Trophoblast cell (in vitro differentiated cells and primary cell): ENCODE results near the gene PPIL1.
A peak's percentile ranks its signal among the peaks of the same experiment; 100 is the strongest.

Source experiments
- DNase-seq, 2 donors: peaks; one replicate each; pipeline ENCODE4 v3.0.0-alpha.2; 2016
- H2AFZ ChIP-seq: 2 replicates; pipeline ENCODE4 v1.6.1; 2013; ENCODE audit warnings: low read length, moderate library complexity, mild to moderate bottlenecking; ENCODE audit not compliant: insufficient read depth, poor library complexity
- H2AK5ac ChIP-seq: 2 replicates; pipeline ENCODE4 v1.6.1; 2013; ENCODE audit warnings: mild to moderate bottlenecking, low read length
- H2BK120ac ChIP-seq: 2 replicates; pipeline ENCODE4 v1.6.1; 2013; ENCODE audit warnings: low read length, mild to moderate bottlenecking, moderate library complexity; ENCODE audit not compliant: insufficient read depth, poor library complexity
- H2BK12ac ChIP-seq: 2 replicates; pipeline ENCODE4 v1.6.1; 2013; ENCODE audit warnings: mild to moderate bottlenecking, low read length, moderate library complexity
- H2BK5ac ChIP-seq: 2 replicates; pipeline ENCODE4 v1.6.1; 2013; ENCODE audit warnings: low read length, low read depth, moderate library complexity, mild to moderate bottlenecking; ENCODE audit not compliant: poor library complexity
- H3K14ac ChIP-seq: 2 replicates; pipeline ENCODE4 v1.6.1; 2013; ENCODE audit warnings: mild to moderate bottlenecking, low read length
- H3K18ac ChIP-seq: 2 replicates; pipeline ENCODE4 v1.6.1; 2013; ENCODE audit warnings: mild to moderate bottlenecking, low read length
- H3K23ac ChIP-seq: 2 replicates; pipeline ENCODE4 v1.6.1; 2013; ENCODE audit warnings: low read length
- H3K27ac ChIP-seq: 2 replicates; pipeline ENCODE4 v1.5.1; 2013; ENCODE audit warnings: low read depth, mild to moderate bottlenecking, inconsistent platforms, low read length, moderate library complexity
- H3K27me3 ChIP-seq: 2 replicates; pipeline ENCODE4 v1.6.1; 2013; ENCODE audit warnings: inconsistent platforms, mild to moderate bottlenecking, low read length, moderate library complexity; ENCODE audit not compliant: insufficient read depth
- H3K36me3 ChIP-seq, 2 experiments: 1 replicate in 1 of 2; 2 replicates in 1 of 2; pipeline ENCODE4 v1.6.1; 2013; ENCODE audit warnings: low read length in 2 of 2, mild to moderate bottlenecking in 2 of 2, moderate library complexity in 1 of 2; ENCODE audit not compliant: insufficient read depth in 2 of 2, control insufficient read depth in 1 of 2
- H3K4ac ChIP-seq: 2 replicates; pipeline ENCODE4 v1.6.1; 2013; ENCODE audit warnings: low read depth, mild to moderate bottlenecking, low read length, moderate library complexity
- H3K4me1 ChIP-seq, 2 experiments: 1 replicate in 1 of 2; 2 replicates in 1 of 2; pipeline ENCODE4 v1.6.1; 2013; ENCODE audit warnings: low read length in 2 of 2, mild to moderate bottlenecking in 2 of 2, moderate library complexity in 1 of 2; ENCODE audit not compliant: insufficient read depth in 2 of 2, control insufficient read depth in 1 of 2
- H3K4me2 ChIP-seq: 2 replicates; pipeline ENCODE4 v1.6.1; 2013; ENCODE audit warnings: inconsistent platforms, mild to moderate bottlenecking, low read length, moderate library complexity
- H3K4me3 ChIP-seq: 2 replicates; pipeline ENCODE4 v1.5.1; 2013; ENCODE audit warnings: mild to moderate bottlenecking, low read depth, low read length, inconsistent platforms
- H3K79me1 ChIP-seq: one replicate; pipeline ENCODE4 v1.6.1; 2013; ENCODE audit warnings: low read length
- H3K79me2 ChIP-seq: 2 replicates; pipeline ENCODE4 v1.6.1; 2013; ENCODE audit warnings: low read length, mild to moderate bottlenecking; ENCODE audit not compliant: control insufficient read depth, insufficient read depth, poor library complexity
- H3K9ac ChIP-seq: 2 replicates; pipeline ENCODE4 v1.6.1; 2013; ENCODE audit warnings: mild to moderate bottlenecking, low read length
- H3K9me3 ChIP-seq: 2 replicates; pipeline ENCODE4 v1.6.1; 2013; ENCODE audit warnings: low read depth, mild to moderate bottlenecking, control low read depth, inconsistent platforms, low read length; ENCODE audit not compliant: insufficient read depth
- H4K12ac ChIP-seq: 2 replicates; pipeline ENCODE4 v1.6.1; 2013; ENCODE audit warnings: low read depth, mild to moderate bottlenecking, low read length, moderate library complexity
- H4K8ac ChIP-seq: 2 replicates; pipeline ENCODE4 v1.6.1; 2013; ENCODE audit warnings: low read depth, mild to moderate bottlenecking, low read length, moderate library complexity
- H4K91ac ChIP-seq: one replicate; pipeline ENCODE4 v1.6.1; 2013; ENCODE audit warnings: low read depth, mild to moderate bottlenecking, low read length, moderate library complexity
- WGBS: extraction: QIAGEN DNeasy Blood & Tissue Kit; methylation state at CpG from one replicate; pipeline ENCODE4 v1.1.7; 2013; ENCODE audit warnings: missing lambda C conversion rate; ENCODE audit not compliant: insufficient read length, insufficient coverage; ENCODE audit errors: extremely low coverage; 5-methylcytosine and 5-hydroxymethylcytosine counted together

Gene PPIL1

DNA sequence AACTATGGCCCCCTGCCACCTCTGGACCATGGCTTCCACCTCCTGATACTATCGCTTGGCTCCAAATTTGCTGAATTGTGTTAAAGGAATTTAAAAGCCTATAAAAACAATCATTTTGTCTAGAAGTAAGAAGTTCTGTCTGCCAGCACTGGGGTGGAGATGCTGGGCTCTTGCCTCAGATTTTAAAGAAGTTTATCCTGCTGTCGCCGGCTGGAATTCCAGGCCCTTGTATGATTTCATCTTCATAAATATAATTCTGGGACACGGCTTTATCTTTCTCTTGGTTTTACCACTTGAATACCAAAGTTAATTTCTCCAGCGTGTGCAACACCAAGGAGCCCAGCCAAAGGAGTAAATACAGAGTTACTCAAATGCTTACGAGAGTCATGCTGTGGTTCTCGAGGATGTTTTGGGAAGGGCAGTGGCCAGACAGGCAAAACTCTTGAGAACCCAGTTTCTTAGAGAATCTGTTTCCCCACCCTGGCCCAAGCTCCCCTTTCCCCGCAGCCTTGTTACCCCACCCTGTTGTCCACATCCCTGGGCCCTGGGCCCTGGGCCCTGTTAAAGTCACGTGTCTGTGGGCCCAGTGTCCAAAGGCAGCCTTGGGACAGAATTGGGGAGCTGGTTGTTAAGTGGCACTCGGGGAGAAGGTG is 43.1 kb upstream of the PPIL1 start:
- Histone ChIP-seq H4K91ac (no peak overlapping the region), H3K4ac (no peak overlapping the region), H3K36me3 (peaks cover 11 to 26% of the 10 kb centered on the region in 2 experiments), H2AFZ (no peak overlapping the region), H3K4me1 (peaks cover 0 to 2% of the 10 kb centered on the region in 2 experiments), H4K12ac (no peak overlapping the region), H3K4me3 (no peak overlapping the region), H3K27me3 (no peaks in the 10 kb centered on the region), H2BK120ac (no peak overlapping the region), H2AK5ac (no peak overlapping the region), H2BK12ac (no peak overlapping the region), H4K8ac (no peak overlapping the region), H3K14ac (no peak overlapping the region), H3K27ac (no peak overlapping the region), H3K79me1 (no peaks in the 10 kb centered on the region), H2BK5ac (no peak overlapping the region), H3K79me2 (no peaks in the 10 kb centered on the region), H3K9me3 (no peaks in the 10 kb centered on the region), H3K23ac (no peak overlapping the region), H3K18ac (no peak overlapping the region), H3K9ac (no peak overlapping the region), H3K4me2 (no peak overlapping the region)
- no peak for DNase-seq
- WGBS: no CpG with 5 or more reads among the region's 10 CpGs

DNA sequence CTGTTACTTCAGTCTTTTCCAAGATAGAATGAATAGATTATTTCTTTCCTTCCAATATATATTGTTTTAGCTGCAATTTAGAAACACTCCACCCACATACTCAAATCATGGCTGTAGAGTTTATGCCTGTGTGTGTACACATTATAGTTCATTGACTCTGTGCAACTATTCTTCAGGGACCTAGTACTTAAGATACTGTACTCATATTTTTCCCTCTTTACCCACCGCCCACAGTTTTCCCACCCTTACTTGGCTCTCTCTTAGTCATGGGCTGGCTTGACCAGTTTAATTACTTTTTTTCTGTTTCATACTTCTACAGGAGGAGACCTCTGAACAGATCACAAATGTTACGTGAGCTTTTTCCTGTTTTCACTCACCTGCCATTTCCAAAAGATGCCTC is 41.5 kb upstream of the PPIL1 start:
- no peak overlapping the region for H2BK5ac ChIP-seq
- DNase-seq: no peak
- no peak overlapping the region for H3K18ac ChIP-seq
- no peak overlapping the region for H3K9ac ChIP-seq
- no peak overlapping the region for H3K4me2 ChIP-seq
- H3K27ac ChIP-seq: no peak overlapping the region
- no peak overlapping the region for H2BK12ac ChIP-seq
- no peaks in the 10 kb centered on the region for H3K79me2 ChIP-seq
- H3K4me3 ChIP-seq: no peak overlapping the region
- no peak overlapping the region for H3K23ac ChIP-seq
- no peak overlapping the region for H2AFZ ChIP-seq
- peaks cover 0 to 2% of the 10 kb centered on the region in 2 experiments for H3K4me1 ChIP-seq
- no peak overlapping the region for H4K12ac ChIP-seq
- H3K79me1 ChIP-seq: no peaks in the 10 kb centered on the region
- no peaks in the 10 kb centered on the region for H3K9me3 ChIP-seq
- no CpG with 5 or more reads among the region's 2 CpGs for WGBS
- no peak overlapping the region for H3K4ac ChIP-seq
- H4K8ac ChIP-seq: no peak overlapping the region
- H4K91ac ChIP-seq: no peak overlapping the region
- H3K14ac ChIP-seq: no peak overlapping the region
- H2BK120ac ChIP-seq: no peak overlapping the region
- H3K36me3 ChIP-seq: peaks cover 11 to 25% of the 10 kb centered on the region in 2 experiments
- no peak overlapping the region for H2AK5ac ChIP-seq
- H3K27me3 ChIP-seq: no peaks in the 10 kb centered on the region

DNA sequence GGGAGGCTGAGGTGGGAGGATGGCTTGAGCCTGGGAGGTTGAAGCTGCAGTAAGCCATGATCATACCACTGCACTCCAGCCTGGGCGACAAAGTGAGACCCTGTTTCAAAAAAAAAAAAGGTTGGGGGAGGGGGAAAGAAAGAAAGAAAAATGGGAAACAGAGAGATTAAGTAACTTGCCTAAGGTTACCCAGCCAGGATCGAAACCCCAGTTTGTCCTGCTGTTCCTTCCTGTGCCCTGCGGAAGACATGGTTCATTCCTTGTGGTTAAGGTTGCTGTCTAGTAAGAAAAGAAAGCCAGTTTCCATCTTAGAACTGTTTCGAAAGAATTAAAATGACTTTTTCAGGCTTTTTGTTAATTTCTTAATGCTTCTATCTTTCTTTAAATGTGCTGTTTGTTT is 41.0 kb upstream of the PPIL1 start:
- peaks cover 11 to 23% of the 10 kb centered on the region in 2 experiments for H3K36me3 ChIP-seq
- DNase-seq: no peak
- no peak overlapping the region for H3K18ac ChIP-seq
- H2AK5ac ChIP-seq: no peak overlapping the region
- H3K27me3 ChIP-seq: no peaks in the 10 kb centered on the region
- H3K79me2 ChIP-seq: no peaks in the 10 kb centered on the region
- H4K8ac ChIP-seq: no peak overlapping the region
- H2BK12ac ChIP-seq: no peak overlapping the region
- no peak overlapping the region for H2BK5ac ChIP-seq
- no peak overlapping the region for H3K4ac ChIP-seq
- H3K27ac ChIP-seq: no peak overlapping the region
- no peak overlapping the region for H3K9ac ChIP-seq
- no peak overlapping the region for H2BK120ac ChIP-seq
- no peak overlapping the region for H3K4me2 ChIP-seq
- no peak overlapping the region for H4K12ac ChIP-seq
- H3K23ac ChIP-seq: no peak overlapping the region
- no peak overlapping the region for H4K91ac ChIP-seq
- H3K14ac ChIP-seq: no peak overlapping the region
- H2AFZ ChIP-seq: no peak overlapping the region
- H3K4me1 ChIP-seq: peaks cover 0 to 2% of the 10 kb centered on the region in 2 experiments
- no peaks in the 10 kb centered on the region for H3K79me1 ChIP-seq
- no peaks in the 10 kb centered on the region for H3K9me3 ChIP-seq
- no peak overlapping the region for H3K4me3 ChIP-seq
- WGBS: no CpG with 5 or more reads among the region's 4 CpGs

DNA sequence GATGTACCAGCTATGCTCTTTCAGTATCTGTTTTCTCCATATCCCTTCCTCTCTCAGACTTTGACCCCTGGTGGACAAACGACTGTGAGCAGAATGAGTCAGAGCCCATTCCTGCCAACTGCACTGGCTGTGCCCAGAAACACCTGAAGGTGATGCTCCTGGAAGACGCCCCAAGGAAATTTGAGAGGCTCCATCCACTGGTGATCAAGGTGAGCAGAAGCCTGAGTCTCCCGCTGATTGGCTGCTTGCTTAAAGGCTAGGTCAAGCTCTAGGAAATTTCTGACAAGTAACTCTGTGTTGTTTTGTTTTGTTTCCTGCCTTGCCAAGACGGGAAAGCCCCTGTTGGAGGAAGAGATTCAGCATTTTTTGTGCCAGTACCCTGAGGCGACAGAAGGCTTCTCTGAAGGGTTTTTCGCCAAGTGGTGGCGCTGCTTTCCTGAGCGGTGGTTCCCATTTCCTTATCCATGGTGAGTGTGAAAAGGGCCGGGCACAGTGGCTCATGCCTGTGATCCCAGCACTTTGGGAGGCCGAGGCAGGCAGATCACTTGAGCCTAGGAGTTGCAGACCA is 39.7 kb upstream of the PPIL1 start:
- no peak overlapping the region for H3K4me3 ChIP-seq
- H4K8ac ChIP-seq: no peak overlapping the region
- no peak overlapping the region for H2AK5ac ChIP-seq
- H3K36me3 ChIP-seq: peaks cover 13 to 22% of the 10 kb centered on the region in 2 experiments
- no CpG with 5 or more reads among the region's 10 CpGs for WGBS
- H3K23ac ChIP-seq: no peak overlapping the region
- no peak overlapping the region for H2BK12ac ChIP-seq
- H3K4me2 ChIP-seq: no peak overlapping the region
- DNase-seq: peak in 1 of 2 donors; percentile 10
- H3K4me1 ChIP-seq: peaks cover 0 to 2% of the 10 kb centered on the region in 2 experiments
- no peak overlapping the region for H2BK5ac ChIP-seq
- H2AFZ ChIP-seq: no peak overlapping the region
- H3K79me2 ChIP-seq: no peaks in the 10 kb centered on the region
- H3K4ac ChIP-seq: no peak overlapping the region
- no peaks in the 10 kb centered on the region for H3K27me3 ChIP-seq
- H3K14ac ChIP-seq: no peak overlapping the region
- H3K79me1 ChIP-seq: no peaks in the 10 kb centered on the region
- H3K18ac ChIP-seq: no peak overlapping the region
- no peak overlapping the region for H2BK120ac ChIP-seq
- no peak overlapping the region for H4K91ac ChIP-seq
- H3K27ac ChIP-seq: no peak overlapping the region
- H4K12ac ChIP-seq: no peak overlapping the region
- no peaks in the 10 kb centered on the region for H3K9me3 ChIP-seq
- H3K9ac ChIP-seq: no peak overlapping the region
